GM21619 (cell line): ENCODE measurements around the gene FARP2.
"Not testable (repeated sequence)": the region's sequence is repeated elsewhere in the genome, so short reads cannot be mapped to it uniquely, and the experiment has no call there.

ENCODE experiments used
- ATAC-seq: cut with Tn5 transposase; IDR thresholded peaks from one replicate; pipeline ENCODE4 v1.9.1; 2021; ENCODE audit not compliant: unreplicated experiment

The FARP2 gene

DNA sequence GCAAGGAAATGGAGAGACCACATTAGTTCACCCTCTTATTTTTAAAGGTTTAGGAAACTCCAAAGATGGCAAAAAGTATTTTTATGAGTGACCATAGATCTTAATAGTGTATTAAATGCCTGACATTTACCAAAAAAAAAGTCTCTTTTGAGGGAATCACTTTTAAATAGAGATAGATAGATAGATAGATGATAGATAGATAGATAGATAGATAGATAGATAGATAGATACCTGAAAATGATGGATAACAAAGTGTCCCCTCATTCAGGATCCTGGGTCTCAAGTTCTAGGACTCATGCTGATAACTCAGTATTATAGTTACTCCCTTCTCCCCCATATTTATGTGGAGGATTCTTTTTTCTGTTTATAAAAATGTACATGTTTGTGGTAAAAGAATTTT, 52.8 kb downstream of the FARP2 start:
- no peak for ATAC-seq

DNA sequence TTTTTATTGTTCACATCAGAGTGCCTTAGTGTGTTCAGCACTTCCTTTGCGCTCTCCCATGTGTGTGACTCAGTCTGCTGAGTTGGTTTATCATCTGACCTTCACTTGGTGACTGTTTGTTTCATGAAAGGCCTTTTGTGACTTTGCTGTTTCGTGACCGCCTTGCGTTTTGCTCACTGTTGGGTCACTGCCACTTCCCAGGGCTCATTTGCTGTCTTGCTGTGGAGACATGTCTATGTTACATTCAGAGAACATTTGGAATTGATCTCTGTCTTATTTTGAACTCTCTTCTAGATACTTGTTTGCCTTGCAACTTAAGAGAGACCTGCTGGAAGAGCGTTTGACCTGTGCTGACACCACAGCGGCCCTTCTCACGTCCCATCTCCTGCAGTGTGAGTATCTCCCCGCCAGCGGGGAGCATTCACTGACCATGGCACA, 54.7 kb downstream of the FARP2 start:
- ATAC-seq, result no peak

DNA sequence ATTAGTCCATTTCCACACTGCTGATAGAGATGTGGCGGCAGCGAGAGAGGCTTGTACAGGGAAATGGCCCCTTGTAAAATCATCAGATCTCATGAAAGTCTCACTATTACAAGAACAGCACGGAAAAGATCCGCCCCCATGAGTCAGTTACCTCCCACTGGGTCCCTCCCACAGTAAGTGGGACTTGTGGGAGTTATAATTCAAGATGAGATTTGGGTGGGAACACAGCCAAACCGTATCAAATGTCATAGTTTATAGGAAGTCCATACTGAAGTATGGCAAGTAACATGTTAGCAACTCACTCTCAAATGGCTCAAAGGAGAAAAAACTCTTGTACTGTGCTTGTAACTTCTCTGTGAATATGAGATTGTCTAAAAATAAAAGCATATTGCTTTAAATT, 56.1 kb downstream of the FARP2 start:
- ATAC-seq, result no peak

DNA sequence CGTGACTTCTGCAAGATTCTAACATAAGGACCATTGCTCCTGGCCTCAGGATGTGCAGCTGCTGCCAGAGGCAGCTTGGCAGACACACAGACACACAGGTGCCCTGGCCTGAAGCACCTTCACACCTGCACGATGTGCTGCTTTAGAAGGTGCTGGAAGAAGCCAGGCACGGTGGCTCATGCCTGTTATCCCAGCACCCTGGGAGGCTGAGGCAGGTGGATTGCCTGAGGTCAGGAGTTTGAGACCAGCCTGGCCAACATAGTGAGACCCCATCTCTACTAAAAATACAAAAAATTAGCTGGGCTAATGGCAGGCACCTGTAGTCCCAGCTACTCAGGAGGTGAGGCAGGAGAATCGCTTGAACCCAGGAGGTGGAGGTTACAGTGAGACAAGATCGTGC, 57.4 kb downstream of the FARP2 start:
- ATAC-seq, result not testable (repeated sequence)

DNA sequence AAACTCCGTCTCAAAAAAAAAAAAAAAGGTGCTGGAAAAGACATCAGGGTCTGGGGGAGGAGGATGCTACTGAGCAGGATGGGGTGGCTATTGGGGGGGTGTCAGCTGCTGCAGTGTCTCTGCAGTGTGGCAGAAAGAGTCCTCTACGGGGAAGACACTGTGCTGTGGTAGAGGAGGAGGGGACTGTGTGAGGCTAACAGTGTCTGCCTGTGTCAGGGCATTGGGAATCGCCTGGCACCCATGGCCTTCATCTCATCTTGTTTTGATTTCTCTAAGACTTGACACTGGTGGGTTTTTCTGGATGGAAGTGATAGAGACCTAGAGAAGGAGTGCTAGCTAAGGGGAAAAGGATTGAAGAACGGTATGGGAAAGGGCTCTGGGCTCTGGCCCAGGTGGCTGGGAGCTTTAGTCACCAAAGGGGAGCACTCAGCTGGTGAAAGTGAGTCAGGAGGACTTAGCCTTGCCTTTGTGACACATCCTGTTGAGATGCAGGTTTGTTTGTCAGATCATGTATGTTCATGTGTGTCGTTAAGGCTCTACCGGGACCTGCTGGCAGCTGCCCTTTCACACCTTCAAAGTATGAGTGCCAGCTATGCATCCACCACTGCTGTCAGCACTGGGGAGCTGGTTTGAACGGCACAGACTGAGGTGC, 58.0 kb downstream of the FARP2 start:
- no peak for ATAC-seq

DNA sequence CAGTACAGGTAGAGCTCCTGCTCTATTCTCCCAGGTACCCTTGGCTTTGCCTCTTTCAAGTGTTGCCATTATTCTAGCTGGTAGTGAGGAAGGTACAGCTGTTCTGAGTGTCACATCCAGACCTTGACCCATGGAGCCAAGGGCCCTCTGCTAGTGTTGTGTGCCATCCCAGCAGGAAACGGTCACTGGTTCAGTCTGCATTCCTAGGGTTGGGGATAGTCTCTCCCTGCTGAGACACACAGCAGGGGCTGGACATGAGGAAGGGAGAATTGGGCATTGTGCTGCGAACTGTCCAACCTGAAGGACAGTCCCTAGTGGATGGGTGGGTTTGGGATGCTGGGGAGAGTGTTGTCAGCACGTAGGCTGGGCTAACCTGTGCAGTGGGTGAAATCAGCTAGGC, 59.1 kb downstream of the FARP2 start:
- no peak for ATAC-seq

DNA sequence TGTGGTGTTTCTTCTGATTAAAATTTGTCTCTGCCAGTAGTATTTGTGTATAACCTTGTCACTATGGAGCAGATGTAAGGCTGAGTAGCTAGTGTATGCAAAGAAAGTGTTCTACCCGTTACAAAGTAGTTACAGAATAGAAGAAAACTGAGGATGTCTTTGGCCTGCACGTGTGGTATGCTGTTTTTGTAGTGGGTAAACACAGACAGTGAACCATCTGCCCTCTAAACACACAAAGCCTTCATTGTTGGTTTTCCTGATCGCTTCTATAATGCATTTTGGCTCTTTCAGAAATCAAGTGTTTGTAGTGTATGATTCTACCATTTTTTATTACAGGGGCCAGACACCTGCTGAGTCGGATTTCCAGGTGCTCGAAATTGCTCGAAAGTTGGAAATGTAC, 61.5 kb downstream of the FARP2 start:
- ATAC-seq, result no peak

DNA sequence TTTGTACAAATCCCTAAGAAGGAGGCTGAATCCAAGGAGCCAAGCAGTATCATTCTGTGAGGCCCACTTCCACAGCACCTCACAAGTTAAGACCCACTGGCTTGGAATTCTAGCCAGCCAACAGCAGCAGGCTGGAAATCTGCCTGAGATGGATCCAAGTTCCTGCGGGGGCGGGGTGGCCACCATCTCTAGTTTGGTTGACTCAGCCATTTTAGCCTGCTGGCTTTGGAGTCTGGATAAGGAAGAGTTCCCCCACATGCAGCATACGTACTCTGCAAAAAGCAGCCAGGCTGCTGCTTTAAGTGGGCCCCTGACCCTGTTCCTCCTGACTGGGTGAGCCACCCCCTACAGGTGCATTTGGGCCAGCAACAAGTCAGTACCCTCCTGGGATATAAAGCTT, 65.2 kb downstream of the FARP2 start:
- ATAC-seq, result no peak

DNA sequence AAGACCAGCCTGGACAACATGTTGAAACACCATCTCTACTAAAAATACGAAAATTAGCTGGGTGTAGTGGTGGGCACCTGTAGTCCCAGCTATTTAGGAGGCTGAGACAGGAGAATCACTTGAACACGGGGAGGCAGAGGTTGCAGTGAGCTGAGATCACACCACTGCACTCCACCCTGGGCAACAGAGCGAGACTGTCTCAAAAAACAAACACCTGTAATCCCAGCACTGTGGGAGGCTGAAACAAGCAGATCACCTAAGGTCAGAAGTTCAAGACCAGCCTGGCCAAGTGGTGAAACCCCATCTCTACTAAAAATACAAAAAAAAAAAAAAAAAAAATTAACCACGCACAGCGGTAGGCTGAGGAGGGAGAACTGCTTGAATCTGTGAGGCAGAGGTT, 65.9 kb downstream of the FARP2 start:
- not testable (repeated sequence) for ATAC-seq

DNA sequence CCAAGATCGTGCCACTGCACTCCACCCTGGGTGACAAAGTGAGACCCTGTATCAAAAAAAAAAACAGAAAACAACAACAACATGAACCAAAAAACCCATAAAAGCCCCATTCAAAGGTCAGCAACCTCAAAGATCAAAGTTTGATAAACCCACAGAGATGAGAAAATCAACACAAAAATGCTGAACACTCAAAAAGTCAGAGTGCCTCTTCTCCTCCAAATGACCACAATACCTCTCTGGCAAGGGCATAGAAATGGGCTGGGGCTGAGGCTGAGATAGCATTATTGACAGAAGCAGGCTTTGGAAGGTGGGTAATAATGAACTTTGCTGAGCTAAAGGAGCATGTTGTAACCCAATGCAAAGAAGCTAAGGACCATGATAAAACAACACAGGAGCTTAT, 66.3 kb downstream of the FARP2 start:
- ATAC-seq, result no peak

DNA sequence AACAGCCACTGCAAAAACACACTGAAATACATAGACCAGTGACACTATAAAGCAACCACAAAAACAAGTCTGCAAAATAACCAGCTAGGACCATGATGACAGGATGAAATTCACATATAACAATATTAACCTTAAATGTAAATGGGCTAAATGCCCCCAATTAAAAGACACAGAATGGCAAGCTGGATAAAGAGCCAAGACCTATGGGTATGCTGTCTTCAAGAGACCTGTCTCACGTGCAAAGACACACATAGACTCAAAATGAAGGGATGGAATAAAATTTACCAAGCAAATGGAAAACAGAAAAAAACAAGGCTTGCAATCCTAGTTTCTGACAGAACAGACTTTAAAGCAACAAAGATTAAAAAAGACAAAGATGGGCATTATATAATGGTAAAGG, 67.4 kb downstream of the FARP2 start:
- ATAC-seq, result not testable (repeated sequence)

DNA sequence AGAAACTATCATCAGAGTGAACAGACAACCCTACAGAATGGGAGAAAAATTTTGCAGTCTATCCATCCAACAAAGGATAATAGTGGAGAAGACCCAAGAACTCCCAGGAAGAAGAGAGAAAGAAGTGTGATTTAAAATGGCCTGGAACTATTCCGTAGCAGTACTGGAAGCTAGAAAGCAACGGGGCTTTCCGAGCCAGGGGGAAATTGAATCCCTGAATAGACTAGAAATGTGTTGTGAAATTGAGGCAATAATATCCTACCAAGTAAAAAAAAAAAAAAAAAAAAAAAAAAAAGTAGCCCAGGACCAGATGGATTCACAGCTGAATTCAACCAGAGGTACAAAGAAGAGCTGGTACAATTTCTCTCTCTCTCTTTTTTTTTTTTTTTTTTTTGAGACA, 69.3 kb downstream of the FARP2 start:
- ATAC-seq, result no peak

DNA sequence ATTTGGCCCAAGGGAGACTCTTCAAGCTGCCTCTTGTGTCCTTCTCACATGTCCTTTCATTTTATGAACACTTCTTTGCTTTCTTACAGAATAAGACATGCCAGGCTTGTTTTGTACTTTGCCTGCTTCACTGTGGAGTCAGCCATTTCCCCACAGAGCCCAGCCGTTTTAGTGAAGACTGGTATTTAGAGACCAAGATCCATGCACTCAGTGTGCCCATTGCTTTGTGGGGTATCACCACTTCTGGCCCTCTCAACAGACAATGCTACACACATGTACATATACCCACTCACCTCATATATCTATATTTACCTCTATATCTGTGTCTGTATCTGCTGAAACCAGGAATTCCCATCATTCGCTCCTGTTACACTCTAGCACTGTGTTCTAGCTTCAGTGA, 74.1 kb downstream of the FARP2 start:
- no peak for ATAC-seq

DNA sequence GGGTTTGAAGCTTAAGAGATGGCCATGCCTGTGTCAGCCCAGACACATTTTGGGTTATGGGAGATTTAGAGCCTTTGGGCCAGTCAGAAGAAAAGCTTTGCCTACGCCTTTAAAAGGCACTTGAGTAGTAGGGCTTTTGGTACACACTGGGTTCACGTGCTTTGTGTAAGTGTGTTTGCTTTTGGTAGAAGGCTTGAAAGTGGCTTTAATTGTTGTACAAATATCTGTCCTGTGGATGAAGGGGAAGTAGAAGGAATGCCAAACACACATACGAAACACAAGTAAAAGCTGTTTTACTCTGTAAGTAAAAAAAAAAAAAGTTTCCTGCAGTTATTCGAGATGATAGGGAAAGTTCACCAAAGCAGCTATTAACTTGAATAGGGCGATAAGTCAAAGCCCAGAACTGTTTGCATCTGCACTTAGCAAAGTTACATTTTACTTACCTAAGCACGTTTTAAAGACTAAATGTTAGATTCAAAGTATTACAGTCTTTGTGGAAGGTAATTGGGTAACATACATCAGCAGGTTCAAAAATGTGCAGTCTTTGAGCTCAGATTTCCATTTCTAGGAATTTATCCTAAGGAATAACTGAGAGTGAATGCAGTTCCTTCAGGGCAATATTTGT, 76.9 kb downstream of the FARP2 start:
- no peak for ATAC-seq

DNA sequence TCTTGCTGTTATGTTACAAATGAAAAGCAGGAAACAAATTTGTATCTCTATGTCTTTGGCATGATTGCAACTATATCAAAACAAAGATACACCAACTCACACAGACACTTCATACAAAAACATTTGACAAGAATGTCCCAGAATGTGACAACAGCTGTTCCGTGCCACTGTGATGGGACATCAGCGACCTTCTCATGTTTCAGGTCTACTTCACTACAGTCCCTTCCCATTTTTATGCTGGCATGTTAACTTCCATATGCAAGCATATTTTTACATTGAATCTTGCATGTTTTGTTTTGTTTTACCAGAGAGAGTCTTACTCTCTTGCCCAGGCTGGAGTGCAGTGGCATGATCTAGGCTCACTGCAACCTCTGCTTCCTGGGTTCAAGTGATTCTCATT, 81.1 kb downstream of the FARP2 start:
- ATAC-seq, result no peak

DNA sequence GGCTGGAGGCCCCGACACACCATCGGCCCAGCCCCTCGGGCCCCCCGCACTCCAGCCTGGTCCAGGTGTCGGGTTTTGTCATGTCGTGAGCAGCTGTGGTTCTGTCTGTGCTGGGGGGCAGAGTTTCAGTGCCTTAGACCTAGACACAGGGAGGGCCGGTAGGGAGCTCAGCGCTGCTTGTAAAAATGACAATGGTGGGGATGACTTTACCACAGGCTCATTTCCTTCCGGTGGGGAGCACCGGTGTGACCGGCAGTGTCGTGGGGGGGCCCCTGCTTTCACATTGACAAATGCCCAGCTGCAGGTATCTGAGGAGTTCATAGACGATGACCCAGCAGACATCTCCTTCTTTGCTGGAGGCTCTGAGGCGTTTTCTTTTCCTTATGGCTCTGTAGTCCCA, 85.4 kb downstream of the FARP2 start:
- no peak for ATAC-seq

DNA sequence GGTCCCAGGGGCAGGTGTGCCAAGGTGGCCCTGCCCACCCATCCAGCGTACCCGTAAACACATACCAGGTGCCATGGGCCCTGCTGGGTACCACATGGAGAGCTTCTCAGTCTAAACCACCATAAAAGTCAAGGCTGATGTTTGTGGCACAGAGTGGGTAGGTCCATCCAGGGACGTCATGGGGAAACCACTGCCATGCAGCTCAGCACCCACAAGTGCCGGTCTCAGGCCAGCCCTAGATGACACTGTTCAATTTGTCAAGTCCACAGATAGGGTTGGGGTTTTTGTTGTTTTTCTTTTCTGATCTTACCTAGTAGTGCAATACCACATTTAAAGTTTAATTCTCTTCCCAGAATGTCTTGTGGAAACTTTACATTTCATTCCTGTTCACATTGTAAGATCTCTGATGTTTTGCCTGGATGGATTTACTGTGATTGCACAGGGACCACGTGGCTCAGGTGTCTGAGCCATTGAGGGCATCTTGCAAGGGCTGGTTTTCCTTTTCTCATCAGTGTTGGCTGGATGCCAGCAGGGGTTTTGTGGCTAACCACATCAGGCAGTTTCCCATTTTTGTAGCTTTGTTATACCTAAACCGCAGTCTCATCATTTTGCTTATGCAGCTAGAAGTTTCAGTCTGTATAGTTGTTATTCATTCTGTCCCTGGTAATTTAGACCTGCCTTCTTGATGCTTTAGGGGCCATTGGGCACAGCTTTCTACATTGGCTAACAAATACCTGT, 87.6 kb downstream of the FARP2 start:
- ATAC-seq, result peak; percentile 43

DNA sequence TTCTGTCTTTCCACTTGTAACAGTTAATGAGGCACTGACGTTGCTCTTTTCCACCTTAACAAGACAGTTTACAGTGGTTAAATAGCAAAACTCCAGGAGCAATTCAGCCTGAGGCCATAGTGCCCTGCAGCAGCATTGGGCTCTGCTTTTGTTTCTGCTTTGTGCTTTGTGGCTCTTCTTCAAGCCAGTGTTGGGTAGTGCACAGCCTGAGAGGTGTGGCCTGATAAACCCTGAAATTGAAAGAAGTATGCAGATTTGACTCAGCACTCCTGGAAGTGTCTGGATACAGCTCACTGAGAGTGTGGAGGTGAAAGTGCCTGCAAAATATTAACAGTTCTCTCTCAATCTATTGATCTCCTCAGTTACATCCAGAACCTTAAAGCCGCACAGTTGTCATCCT, 89.3 kb downstream of the FARP2 start:
- ATAC-seq, result peak; percentile 69

DNA sequence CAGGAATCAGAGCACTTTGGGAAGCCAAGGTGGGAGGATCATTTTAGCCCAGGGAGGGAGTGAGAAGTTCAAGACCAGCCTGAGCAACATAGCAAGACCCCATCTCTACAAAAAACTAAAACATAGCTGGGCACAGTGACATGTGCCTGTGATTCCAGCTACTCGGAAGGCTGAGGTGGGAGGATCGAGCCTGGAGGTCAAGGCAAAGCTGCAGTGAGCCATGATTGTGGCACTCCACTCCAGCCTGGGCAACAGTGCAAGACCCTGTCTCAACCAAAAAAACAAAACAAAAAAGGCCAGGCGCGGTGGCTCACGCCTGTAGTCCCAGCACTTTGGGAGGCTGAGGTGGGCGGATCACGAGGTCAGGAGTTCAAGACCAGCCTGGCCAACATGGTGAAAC, 94.0 kb downstream of the FARP2 start:
- ATAC-seq, result not testable (repeated sequence)

DNA sequence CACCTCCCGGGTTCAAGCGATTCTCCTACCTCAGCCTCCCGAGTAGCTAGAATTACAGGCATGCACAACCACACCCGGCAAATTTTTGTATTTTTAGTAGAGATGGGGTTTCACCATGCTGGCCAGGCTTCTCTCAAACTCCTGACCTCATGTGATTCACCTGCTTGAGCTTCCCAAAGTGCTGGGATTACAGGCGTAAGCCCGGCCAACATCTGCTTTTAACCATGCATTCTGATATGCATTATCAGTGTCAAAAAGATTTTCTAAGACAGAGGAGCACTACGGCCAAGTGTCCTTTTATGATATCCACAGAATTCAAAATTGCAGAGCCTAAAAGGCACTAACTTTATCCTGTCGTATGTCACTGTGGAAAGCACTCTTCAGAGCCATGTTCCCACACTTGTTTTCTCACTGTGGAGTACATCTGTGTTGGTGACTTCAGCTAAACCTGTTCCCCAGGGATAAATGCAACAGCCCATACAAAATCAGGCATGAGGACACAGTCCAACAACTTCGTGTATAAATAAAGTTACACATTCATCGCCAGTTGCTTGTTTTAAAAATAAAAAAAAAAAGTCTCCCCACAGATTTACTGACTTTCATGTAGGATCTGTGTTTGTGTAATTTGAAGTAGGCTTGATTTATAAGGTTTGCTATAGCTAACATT, 95.9 kb downstream of the FARP2 start:
- ATAC-seq, result no peak

DNA sequence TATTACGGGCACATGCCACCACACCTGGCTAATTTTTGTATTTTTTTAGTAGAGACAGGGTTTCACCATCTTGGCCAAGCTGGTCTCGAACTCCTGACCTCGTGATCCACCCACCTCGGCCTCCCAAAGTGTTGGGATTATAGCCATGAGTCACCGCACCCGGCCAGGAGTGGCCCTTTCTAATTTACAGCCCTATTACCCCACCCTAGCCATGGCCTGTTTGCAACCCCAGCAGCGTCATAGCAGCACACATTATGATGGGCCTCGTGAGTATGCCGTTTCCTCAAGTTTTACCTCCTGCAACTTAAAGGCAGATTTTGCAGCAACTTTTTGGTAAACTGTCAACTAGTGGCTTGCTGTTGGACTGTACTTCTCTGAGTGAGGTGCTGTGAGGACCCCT, 97.8 kb downstream of the FARP2 start:
- not testable (repeated sequence) for ATAC-seq
